ENCODE data around the gene ESRRA. TPM values are rescaled to one million over a fixed set of nuclear protein-coding genes. Genes with fewer than 3 reads are reported as not detected.

ESRRA gene
- total and polyA plus RNA-seq, 2 of the 4 experiments (the other 2 are of a cell fraction) = 10.2 to 15.0 TPM

DNA sequence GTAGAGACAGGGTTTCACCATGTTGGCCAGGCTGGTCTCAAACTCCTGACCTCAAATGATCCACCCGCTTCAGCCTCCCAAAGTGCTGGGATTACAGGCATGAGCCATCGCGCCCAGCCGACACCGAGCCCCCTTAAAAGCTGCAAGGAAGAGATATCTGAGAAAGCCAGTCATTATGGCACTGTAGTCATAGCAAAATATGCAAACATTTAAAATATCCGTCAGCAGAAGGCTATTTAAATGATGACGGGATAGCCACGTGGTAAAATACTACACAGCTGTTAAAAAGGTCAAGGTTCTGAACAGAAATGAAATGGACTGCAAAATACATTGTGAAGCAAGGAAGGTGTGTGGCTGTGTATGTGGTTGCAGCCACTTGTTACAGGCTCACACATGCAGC is 28.2 kb downstream of the ESRRA start:
- H4K5ac ChIP-seq (ENCODE audit: low read depth, low read length) = no peak overlapping the region
- no peak overlapping the region for H3K4me2 ChIP-seq (ENCODE audit: low read depth, low read length)
- H4K20me1 ChIP-seq (ENCODE audit: insufficient read depth, low read length) = 0 out of 2 replicates have a peak, but pooled peaks cover 3% of the 10 kb centered on the region
- H3K4me3 ChIP-seq (ENCODE audit: insufficient read depth, low read depth, low read length) = no peak overlapping the region
- no peak overlapping the region for H2BK20ac ChIP-seq (ENCODE audit: low read depth, low read length)
- peaks cover 7% of the 10 kb centered on the region for H3K4me1 ChIP-seq (ENCODE audit: control insufficient read depth, insufficient read depth, low read length)
- BruUV-seq (replicated peaks) = no TSS peak
- dilution Hi-C loops (cut with HindIII; ENCODE audit: low sequenced_read_pairs, unreplicated experiment) = no loop called here
- no CpG with 5 or more reads among the region's 8 CpGs for WGBS, 2 experiments (ENCODE audit: extremely low coverage in 2 of 2, insufficient read length in 1 of 2)
- no peaks in the 10 kb centered on the region for H3K27me3 ChIP-seq (ENCODE audit: control insufficient read depth, insufficient read depth, low read length)
- H3K36me3 ChIP-seq (ENCODE audit: control insufficient read depth, insufficient read depth, low read length) = no peaks in the 10 kb centered on the region
- H2BK5ac ChIP-seq (ENCODE audit: low read depth, low read length, poor library complexity, severe bottlenecking) = no peak overlapping the region
- no peak for DNase-seq
- H3K56ac ChIP-seq (ENCODE audit: extremely low read depth, insufficient read depth, low read length) = no peak overlapping the region
- no peak overlapping the region for H2BK120ac ChIP-seq (ENCODE audit: low read depth, low read length)
- H2AK5ac ChIP-seq (ENCODE audit: low read depth, low read length) = no peak overlapping the region
- no peak overlapping the region for H3K14ac ChIP-seq (replicated peaks; ENCODE audit: low read depth, low read length)
- no peak overlapping the region for H3K18ac ChIP-seq (ENCODE audit: low read depth, low read length)
- H3K27ac ChIP-seq (ENCODE audit: insufficient read depth, low read length) = no peak overlapping the region
- no peak for TF ChIP-seq RCOR1 (IDR thresholded peaks at IDR 0.05; ENCODE audit: insufficient replicate concordance, low read length)
- no peak for TF ChIP-seq NFE2L2 (IDR thresholded peaks at IDR 0.05; ENCODE audit: low read depth, low read length)
- TF ChIP-seq CEBPB (IDR thresholded peaks at IDR 0.05; ENCODE audit: low read depth, low read length) = no peak
- TF ChIP-seq POLR2A (IDR thresholded peaks at IDR 0.05; ENCODE audit: low read depth, low read length) = no peak
- TF ChIP-seq FOS (IDR thresholded peaks at IDR 0.05; ENCODE audit: low read depth, low read length) = no peak
- TF ChIP-seq, protein P1, sequence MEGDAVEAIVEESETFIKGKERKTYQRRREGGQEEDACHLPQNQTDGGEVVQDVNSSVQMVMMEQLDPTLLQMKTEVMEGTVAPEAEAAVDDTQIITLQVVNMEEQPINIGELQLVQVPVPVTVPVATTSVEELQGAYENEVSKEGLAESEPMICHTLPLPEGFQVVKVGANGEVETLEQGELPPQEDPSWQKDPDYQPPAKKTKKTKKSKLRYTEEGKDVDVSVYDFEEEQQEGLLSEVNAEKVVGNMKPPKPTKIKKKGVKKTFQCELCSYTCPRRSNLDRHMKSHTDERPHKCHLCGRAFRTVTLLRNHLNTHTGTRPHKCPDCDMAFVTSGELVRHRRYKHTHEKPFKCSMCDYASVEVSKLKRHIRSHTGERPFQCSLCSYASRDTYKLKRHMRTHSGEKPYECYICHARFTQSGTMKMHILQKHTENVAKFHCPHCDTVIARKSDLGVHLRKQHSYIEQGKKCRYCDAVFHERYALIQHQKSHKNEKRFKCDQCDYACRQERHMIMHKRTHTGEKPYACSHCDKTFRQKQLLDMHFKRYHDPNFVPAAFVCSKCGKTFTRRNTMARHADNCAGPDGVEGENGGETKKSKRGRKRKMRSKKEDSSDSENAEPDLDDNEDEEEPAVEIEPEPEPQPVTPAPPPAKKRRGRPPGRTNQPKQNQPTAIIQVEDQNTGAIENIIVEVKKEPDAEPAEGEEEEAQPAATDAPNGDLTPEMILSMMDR (conservative IDR thresholded peaks at IDR 0.05; ENCODE audit: low read depth, low read length) = no peak
- TF ChIP-seq BHLHE40 (IDR thresholded peaks at IDR 0.05; ENCODE audit: low read depth, low read length) = no peak
- TF ChIP-seq, protein P2, sequence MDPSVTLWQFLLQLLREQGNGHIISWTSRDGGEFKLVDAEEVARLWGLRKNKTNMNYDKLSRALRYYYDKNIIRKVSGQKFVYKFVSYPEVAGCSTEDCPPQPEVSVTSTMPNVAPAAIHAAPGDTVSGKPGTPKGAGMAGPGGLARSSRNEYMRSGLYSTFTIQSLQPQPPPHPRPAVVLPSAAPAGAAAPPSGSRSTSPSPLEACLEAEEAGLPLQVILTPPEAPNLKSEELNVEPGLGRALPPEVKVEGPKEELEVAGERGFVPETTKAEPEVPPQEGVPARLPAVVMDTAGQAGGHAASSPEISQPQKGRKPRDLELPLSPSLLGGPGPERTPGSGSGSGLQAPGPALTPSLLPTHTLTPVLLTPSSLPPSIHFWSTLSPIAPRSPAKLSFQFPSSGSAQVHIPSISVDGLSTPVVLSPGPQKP (IDR thresholded peaks at IDR 0.05; ENCODE audit: borderline replicate concordance, low read depth, low read length) = no peak
- no peak for TF ChIP-seq RAD21 (IDR thresholded peaks at IDR 0.05; ENCODE audit: low read length)
- no peak for TF ChIP-seq RFX5 (IDR thresholded peaks at IDR 0.05; ENCODE audit: low read depth, low read length)
- TF ChIP-seq MXI1 (IDR thresholded peaks at IDR 0.05; ENCODE audit: borderline replicate concordance, low read depth, low read length) = no peak
- no peak for TF ChIP-seq MAZ (IDR thresholded peaks at IDR 0.05; ENCODE audit: borderline replicate concordance, low read depth, low read length)
- no peak for TF ChIP-seq SMC3 (IDR thresholded peaks at IDR 0.05; ENCODE audit: low read depth, low read length)
- TF ChIP-seq MAFK (IDR thresholded peaks at IDR 0.05; ENCODE audit: low read depth, low read length) = no peak
- TF ChIP-seq, protein P3, sequence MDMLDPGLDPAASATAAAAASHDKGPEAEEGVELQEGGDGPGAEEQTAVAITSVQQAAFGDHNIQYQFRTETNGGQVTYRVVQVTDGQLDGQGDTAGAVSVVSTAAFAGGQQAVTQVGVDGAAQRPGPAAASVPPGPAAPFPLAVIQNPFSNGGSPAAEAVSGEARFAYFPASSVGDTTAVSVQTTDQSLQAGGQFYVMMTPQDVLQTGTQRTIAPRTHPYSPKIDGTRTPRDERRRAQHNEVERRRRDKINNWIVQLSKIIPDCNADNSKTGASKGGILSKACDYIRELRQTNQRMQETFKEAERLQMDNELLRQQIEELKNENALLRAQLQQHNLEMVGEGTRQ (IDR thresholded peaks at IDR 0.05; ENCODE audit: low read depth, low read length) = no peak
- no peak for TF ChIP-seq CHD1 (IDR thresholded peaks at IDR 0.05; ENCODE audit: low read depth, low read length)
- POLR2A ChIA-PET (ENCODE audit: unreplicated experiment) = interaction anchor here (0.6 kb wide), 1 partner anchor 61 kb away, joined by 3 read pairs; no protein-coding TSS in a partner anchor
- H2BK15ac ChIP-seq (ENCODE audit: low read depth, low read length) = no peak overlapping the region
- peaks cover 8% of the 10 kb centered on the region for H3K9me1 ChIP-seq (ENCODE audit: insufficient read depth, low read length)
- no peak overlapping the region for H2AFZ ChIP-seq (replicated peaks; ENCODE audit: low read length, poor library complexity)
- in situ Hi-C loops (cut with MboI; ENCODE audit: low sequenced_read_pairs) = no loop called here
- no peaks in the 10 kb centered on the region for H3K79me1 ChIP-seq (ENCODE audit: low read depth in 1 of 2, low read length in 2 of 2)
- CTCF ChIA-PET = interaction anchor here (0.6 to 1.7 kb wide), 2 partner anchors 9 kb away, joined by 3 to 4 read pairs; no protein-coding TSS in a partner anchor
- no peak overlapping the region for H4K8ac ChIP-seq (ENCODE audit: low read depth in 2 of 2, low read length in 2 of 2)
- 0 out of 2 replicates have a peak overlapping the region, but pooled peaks have one; percentile 42 for H3K4ac ChIP-seq (ENCODE audit: low read depth, low read length)
- no peak for ATAC-seq (ENCODE audit: low read depth)
- no peaks in the 10 kb centered on the region for H3K9me3 ChIP-seq (ENCODE audit: control insufficient read depth, insufficient read depth, low read length)
- no peak overlapping the region for H4K91ac ChIP-seq (ENCODE audit: insufficient read depth, low read depth, low read length)
- no peak overlapping the region for H3K23ac ChIP-seq (ENCODE audit: low read depth, low read length)
- intact Hi-C loops (cut with micrococcal nuclease) = no loop called here
- no peak overlapping the region for H3K9ac ChIP-seq (ENCODE audit: low read depth, low read length)
- H2AK9ac ChIP-seq (replicated peaks; ENCODE audit: low read depth, low read length, poor library complexity) = no peak overlapping the region

All from IMR-90 (cell line).